ENCODE measurements around the gene OR2T27.
A peak's percentile ranks its signal among the peaks of the same experiment; 100 is the strongest.

Gene OR2T27

DNA sequence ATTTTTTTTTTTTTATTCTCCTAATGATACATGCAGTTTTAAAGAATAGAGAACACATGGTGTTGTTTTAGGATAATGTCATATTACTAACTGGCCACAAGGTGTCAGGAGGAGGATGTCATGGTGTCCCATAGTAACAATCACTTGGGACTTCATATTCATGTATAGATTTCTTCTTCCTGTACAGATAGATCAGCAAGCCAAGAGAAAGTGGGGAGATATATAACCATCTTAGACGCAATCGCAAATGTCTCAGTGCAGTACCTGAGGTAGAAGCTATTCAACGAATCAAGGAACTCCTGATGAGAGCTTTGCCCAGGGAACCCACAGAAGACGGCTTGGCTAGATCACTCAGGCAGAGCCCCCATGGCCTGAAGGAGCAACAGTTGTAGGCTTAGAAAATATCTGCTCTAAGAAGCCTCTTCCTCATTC, 32.7 kb downstream of the OR2T27 start:
- TF ChIP-seq, protein P1, sequence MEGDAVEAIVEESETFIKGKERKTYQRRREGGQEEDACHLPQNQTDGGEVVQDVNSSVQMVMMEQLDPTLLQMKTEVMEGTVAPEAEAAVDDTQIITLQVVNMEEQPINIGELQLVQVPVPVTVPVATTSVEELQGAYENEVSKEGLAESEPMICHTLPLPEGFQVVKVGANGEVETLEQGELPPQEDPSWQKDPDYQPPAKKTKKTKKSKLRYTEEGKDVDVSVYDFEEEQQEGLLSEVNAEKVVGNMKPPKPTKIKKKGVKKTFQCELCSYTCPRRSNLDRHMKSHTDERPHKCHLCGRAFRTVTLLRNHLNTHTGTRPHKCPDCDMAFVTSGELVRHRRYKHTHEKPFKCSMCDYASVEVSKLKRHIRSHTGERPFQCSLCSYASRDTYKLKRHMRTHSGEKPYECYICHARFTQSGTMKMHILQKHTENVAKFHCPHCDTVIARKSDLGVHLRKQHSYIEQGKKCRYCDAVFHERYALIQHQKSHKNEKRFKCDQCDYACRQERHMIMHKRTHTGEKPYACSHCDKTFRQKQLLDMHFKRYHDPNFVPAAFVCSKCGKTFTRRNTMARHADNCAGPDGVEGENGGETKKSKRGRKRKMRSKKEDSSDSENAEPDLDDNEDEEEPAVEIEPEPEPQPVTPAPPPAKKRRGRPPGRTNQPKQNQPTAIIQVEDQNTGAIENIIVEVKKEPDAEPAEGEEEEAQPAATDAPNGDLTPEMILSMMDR (IDR thresholded peaks at IDR 0.05), result peak; percentile 44; the same call in 1 of the 2 replicates

DNA sequence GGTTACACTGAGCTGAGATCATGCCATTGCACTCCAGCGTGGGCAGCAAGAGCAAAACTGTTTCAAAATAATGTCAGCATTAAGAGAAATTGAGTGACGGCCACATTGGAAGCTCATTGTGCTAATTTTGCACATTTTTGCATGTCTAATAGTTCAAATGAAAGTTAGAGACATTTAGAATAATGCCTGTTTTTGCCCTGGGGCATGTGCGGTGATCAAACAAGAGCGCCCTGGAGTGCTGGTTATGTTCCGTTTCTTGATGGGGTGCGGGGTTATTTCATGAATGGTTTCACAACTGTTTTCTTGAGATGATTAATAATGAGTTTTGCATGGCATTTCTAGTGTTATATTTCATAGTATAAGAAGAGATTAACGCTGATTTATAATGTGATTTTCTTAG, 33.6 kb downstream of the OR2T27 start:
- TF ChIP-seq, protein P1 (IDR thresholded peaks at IDR 0.05), result no peak

DNA sequence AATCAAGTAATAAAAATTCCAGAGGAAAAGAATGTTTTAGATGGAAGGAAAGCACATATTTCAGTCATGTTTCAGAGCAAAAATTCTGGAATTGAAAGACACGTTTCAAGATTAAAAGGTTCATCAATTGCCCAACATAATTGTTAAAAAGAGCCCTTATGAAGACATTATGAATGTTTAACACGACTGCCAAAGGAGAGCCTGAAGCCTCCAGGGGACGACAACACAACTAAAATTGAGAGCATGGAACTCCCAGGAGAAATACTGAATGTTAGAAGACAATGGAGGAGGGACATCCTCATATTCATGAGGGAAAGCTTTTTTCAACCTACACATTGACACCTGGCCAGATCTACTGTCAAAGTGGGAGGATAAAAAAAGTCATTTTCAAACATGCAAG, 36.5 kb downstream of the OR2T27 start:
- TF ChIP-seq, protein P1 (IDR thresholded peaks at IDR 0.05), result no peak

DNA sequence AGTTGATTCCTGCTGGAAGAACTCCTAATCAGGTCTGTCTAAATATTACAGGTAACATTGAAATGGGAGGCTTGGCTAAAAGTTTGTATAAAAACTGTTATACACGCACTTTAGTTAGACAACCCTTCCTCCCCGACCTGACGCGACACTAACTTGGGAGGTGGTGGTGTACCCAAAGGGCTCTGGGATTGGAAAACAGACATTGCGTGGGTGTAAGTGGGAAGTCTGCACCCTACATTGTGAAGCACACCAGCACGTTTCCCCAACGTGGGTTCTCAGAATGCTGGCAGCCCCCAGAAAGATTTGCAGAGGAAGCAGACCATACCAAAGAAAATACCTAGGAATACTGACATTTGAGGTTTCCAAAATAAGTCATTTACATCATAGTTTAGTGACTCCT, 37.2 kb downstream of the OR2T27 start:
- TF ChIP-seq, protein P1 (IDR thresholded peaks at IDR 0.05), result no peak

DNA sequence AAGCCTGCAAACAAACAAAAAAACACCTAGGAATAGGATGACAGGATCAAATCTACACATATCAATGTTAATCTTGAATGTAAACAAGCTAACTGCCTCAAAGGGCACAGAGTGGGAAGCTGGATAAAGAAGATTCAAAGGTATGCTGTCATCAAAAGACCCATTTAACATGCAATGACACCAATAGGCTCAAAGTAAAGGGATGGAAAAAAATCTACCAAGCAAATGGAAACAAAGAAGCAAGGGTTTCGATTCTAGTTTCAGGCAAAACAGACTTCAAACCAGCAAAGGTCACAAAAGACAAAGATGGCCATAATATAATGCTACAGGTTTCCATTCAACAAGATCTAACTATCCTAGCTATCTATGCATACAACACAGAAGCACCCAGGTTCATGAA, 41.6 kb downstream of the OR2T27 start:
- TF ChIP-seq, protein P1 (IDR thresholded peaks at IDR 0.05), result no peak

DNA sequence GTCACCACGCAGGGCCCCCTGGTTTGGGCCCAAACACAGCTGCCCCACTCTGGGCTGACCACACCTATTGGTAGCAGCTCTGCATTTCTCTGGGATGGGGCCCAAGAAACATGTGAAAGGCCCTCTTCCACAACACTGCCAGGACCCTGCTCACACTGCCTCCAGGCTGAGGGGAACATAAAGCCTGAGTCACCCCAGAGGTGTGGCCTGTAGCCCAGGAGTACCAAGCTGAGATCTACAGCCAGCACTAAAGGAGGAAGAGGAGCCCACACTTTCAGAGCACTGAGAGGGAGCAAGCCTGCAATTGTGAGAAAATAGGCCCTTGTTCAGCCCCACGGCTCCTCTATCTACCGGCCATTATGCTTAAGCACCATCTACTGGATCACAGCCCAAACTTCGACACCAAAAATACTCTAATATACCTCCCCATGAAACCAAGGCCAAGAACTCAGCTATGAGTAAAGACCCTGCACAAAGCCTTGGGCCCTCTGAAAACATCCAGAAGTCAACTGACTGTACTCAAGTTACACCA, 43.4 kb downstream of the OR2T27 start:
- TF ChIP-seq, protein P1 (IDR thresholded peaks at IDR 0.05), result no peak

DNA sequence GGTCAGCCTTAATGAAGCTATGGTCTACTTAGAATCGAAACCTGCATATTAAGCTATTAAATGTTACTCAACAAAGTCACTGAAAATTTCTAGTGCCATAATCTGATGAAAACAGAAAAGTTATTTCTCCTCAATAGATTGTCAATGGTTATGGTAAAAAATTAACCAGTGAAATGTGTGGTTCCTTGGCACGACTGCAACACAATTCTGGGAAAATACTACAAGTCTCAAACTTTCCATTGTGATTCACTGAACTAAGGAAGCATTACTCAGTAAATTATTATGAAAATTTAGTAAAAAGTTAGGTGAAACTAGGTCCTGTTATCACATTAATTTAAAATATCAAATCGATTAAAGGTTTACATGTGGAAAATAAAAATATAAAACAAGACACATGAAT, 45.0 kb downstream of the OR2T27 start:
- TF ChIP-seq, protein P1 (IDR thresholded peaks at IDR 0.05), result no peak

Measured in LNCAP (cell line).